Muscle of leg (tissue), 11 donors: Measurements from ENCODE around the gene NEMF. TPM values are rescaled to one million over a fixed set of nuclear protein-coding genes. Genes with fewer than 3 reads are reported as not detected.
A peak's percentile ranks its signal among the peaks of the same experiment; 100 is the strongest.
"Not testable (repeated sequence)": the region's sequence is repeated elsewhere in the genome, so short reads cannot be mapped to it uniquely, and the experiment has no call there.

ENCODE experiments used
- DNase-seq: peaks from one replicate; pipeline ENCODE4 v3.0.0; 2013
- H3K27ac ChIP-seq: one replicate; pipeline ENCODE4 v1.5.1; 2013; ENCODE audit warnings: mild to moderate bottlenecking, low read length, control low read depth
- H3K27me3 ChIP-seq: one replicate; pipeline ENCODE4 v1.6.1; 2013; ENCODE audit warnings: low read length; ENCODE audit not compliant: control insufficient read depth, insufficient read depth
- H3K36me3 ChIP-seq: one replicate; pipeline ENCODE4 v1.6.1; 2013; ENCODE audit warnings: low read length; ENCODE audit not compliant: control insufficient read depth, insufficient read depth
- H3K4me1 ChIP-seq: one replicate; pipeline ENCODE4 v1.6.1; 2013; ENCODE audit warnings: low read length; ENCODE audit not compliant: control insufficient read depth, insufficient read depth
- H3K4me3 ChIP-seq: one replicate; pipeline ENCODE4 v1.5.1; 2013; ENCODE audit warnings: low read length, control low read depth
- H3K9me3 ChIP-seq: replicated peaks from 2 replicates; pipeline ENCODE4 v1.6.1; 2013; ENCODE audit warnings: low read depth, low read length; ENCODE audit not compliant: control insufficient read depth
- WGBS: methylation state at CpG from one replicate; pipeline ENCODE4 v1.1.5; 2013; ENCODE audit warnings: missing lambda C conversion rate; ENCODE audit not compliant: insufficient coverage; 5-methylcytosine and 5-hydroxymethylcytosine counted together
- polyA plus RNA-seq, 8 donors: library from polyadenylated mRNA; unstranded; fragments of 120-200 nt; gene quantifications; one replicate each; pipeline versions ENCODE4 v1.2.1 to v1.2.3, GENCODE V29; 2013; ENCODE audit warnings: inconsistent platforms in 1 of 8, low replicate concordance in 1 of 8; ENCODE audit not compliant: insufficient read length in 8 of 8, insufficient read depth in 1 of 8
- total RNA-seq: library from RNA; stranded (reverse); fragments of 120-200 nt; gene quantifications from one replicate; pipeline ENCODE4 v1.2.4, GENCODE V29; 2013

NEMF gene
- total and polyA plus RNA-seq, 9 donors: 32.6 to 59.4 (median 47.7) TPM

DNA sequence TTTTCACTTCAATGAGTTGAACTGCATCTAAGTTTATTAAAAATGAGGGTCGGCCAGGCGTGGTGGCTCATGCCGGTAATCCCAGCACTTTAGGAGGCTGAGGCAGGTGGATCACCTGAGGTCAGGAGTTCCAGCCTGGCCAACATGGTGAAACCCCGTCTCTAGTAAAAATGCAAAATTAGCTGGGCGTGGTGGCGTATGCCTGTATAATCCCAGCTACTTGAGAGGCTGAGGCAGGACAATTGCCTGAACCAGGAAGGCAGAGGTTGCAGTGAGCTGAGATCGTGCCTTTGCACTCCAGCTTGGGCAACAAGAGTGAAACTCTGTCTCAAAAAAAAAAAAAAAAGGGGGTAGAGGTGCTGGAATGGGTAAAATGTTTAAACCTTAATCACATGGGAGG lies 71.5 kb downstream of the NEMF start:
- DNase-seq, H3K27me3 ChIP-seq, H3K4me1 ChIP-seq, H3K4me3 ChIP-seq, H3K27ac ChIP-seq, H3K9me3 ChIP-seq: not testable (repeated sequence)
- H3K36me3 ChIP-seq: peaks cover 48% of the 10 kb centered on the region
- WGBS: 93% methylated on average over 6 of the region's 7 CpGs

DNA sequence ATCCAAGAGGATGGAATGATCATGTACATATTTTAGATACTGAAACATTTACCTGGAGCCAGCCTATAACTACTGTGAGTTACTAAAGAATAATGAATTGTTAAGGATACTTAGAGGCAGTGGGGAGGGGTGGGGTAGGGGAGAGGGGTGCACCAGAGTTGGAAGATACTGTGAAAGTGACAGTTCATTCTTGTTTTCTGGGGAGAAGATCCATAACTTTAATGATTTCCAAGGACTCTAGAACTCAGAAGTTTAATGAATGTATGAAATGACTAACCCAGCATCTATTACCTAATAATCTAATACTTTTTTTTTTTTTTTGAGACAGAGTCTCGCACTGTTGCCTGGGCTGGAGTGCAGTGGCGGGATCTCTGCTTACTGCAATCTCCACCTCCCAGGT lies 74.2 kb downstream of the NEMF start:
- H3K9me3 ChIP-seq: no peaks in the 10 kb centered on the region
- WGBS: no CpG with 5 or more reads among the region's 2 CpGs

DNA sequence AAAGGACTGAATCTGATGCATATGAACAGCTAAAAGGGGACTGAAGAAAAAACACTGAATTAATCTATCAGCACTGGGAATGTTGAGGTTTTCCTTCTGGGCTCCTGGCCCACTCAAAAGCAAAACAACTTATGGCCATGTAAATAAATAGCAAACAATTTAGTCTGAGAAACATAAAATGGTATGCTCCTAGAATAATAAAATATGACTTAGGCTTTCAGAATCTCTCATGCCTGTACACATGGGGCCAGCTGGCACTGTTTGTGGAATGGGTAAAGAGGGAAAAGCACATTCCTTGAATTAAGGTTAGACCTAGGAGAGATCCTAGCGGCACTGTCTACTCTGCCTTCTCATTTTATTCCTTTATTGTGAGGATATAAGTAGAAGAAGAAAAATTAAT lies 78.5 kb downstream of the NEMF start:
- H3K9me3 ChIP-seq: no peaks in the 10 kb centered on the region
- no peaks in the 10 kb centered on the region for H3K27me3 ChIP-seq
- peaks cover 39% of the 10 kb centered on the region for H3K36me3 ChIP-seq
- WGBS: no CpG with 5 or more reads among the region's 1 CpG
- H3K27ac ChIP-seq: no peak overlapping the region
- peaks cover 17% of the 10 kb centered on the region for H3K4me1 ChIP-seq
- no peak overlapping the region for H3K4me3 ChIP-seq
- DNase-seq: no peak

More for the DNA sequence above, 74.2 kb downstream of the NEMF start:
- no peaks in the 10 kb centered on the region for H3K4me1 ChIP-seq
- no peaks in the 10 kb centered on the region for H3K27me3 ChIP-seq
- no peak overlapping the region for H3K27ac ChIP-seq
- H3K36me3 ChIP-seq: peaks cover 56% of the 10 kb centered on the region
- no peak overlapping the region for H3K4me3 ChIP-seq
- DNase-seq: no peak

GRCh38 chr14:49771691-49772090 lies 80.9 kb downstream of the NEMF start:
- not testable (repeated sequence) for H3K4me3 ChIP-seq, H3K27ac ChIP-seq, H3K9me3 ChIP-seq, H3K27me3 ChIP-seq, DNase-seq
- WGBS: 94% methylated on average over 6 of the region's 10 CpGs
- Histone ChIP-seq H3K36me3 (peaks cover 24% of the 10 kb centered on the region), H3K4me1 (peaks cover 22% of the 10 kb centered on the region)

DNA sequence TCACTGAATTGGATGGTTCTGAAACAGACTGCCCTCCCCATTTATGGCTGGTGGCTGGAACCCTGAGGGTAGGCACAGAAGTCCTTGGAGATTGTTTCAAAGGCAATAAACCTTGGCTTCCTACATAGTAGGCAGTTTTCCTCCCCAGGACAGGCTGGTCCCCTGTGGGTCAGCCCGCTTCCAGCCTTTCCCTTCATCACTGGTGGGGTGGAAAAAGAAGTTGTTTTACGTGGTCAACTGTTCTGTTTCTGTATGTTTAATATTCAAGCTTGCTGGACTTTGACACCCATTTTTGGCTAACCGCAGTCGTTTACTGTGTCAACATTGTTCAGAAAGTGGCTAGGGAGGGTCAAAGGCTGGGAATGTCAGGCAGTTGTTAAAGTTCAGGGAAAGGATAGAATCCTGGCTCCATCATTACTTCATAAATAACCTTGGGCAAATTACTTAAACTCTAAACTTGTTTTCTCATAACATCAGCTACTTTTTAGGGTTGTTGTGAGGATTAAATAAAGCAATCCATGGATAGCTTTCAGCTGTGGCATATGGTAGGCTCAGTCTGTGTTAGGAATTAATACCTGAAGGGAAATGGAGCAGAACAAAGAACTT lies 82.3 kb downstream of the NEMF start:
- no peaks in the 10 kb centered on the region for H3K27me3 ChIP-seq
- H3K36me3 ChIP-seq: peaks cover 16% of the 10 kb centered on the region
- 60% methylated on average over 1 of the region's 4 CpGs for WGBS
- no peaks in the 10 kb centered on the region for H3K9me3 ChIP-seq
- H3K27ac ChIP-seq: no peak overlapping the region
- no peak for DNase-seq
- H3K4me3 ChIP-seq: no peak overlapping the region
- peaks cover 22% of the 10 kb centered on the region for H3K4me1 ChIP-seq

GRCh38 chr14:49769581-49770211 lies 82.9 kb downstream of the NEMF start:
- Histone ChIP-seq H3K4me1 (peaks cover 22% of the 10 kb centered on the region), H3K4me3 (peak overlapping the region; percentile 87), H3K27me3 (no peaks in the 10 kb centered on the region), H3K36me3 (peaks cover 13% of the 10 kb centered on the region), H3K9me3 (no peaks in the 10 kb centered on the region), H3K27ac (no peak overlapping the region)
- WGBS: 58% methylated on average over 7 of the region's 15 CpGs
- DNase-seq: no peak

GRCh38 chr14:49769171-49769570 lies 83.4 kb downstream of the NEMF start:
- no peaks in the 10 kb centered on the region for H3K27me3 ChIP-seq
- DNase-seq: peak; percentile 25
- peak overlapping the region; percentile 87 for H3K4me3 ChIP-seq
- H3K9me3 ChIP-seq: no peaks in the 10 kb centered on the region
- peak overlapping the region; percentile 96 for H3K27ac ChIP-seq
- peaks cover 9% of the 10 kb centered on the region for H3K36me3 ChIP-seq
- H3K4me1 ChIP-seq: peaks cover 22% of the 10 kb centered on the region
- WGBS: 17% methylated on average over 2 of the region's 6 CpGs

GRCh38 chr14:49768301-49769121 lies 84.1 kb downstream of the NEMF start:
- under 1% methylated on average over 62 of the region's 67 CpGs for WGBS
- Histone ChIP-seq H3K27ac (peak overlapping the region; percentile 96), H3K4me1 (peaks cover 22% of the 10 kb centered on the region), H3K9me3 (no peaks in the 10 kb centered on the region), H3K4me3 (peak overlapping the region; percentile 87), H3K27me3 (no peaks in the 10 kb centered on the region), H3K36me3 (peaks cover 5% of the 10 kb centered on the region)
- DNase-seq: peak; percentile 67

GRCh38 chr14:49767571-49768300 lies 84.9 kb downstream of the NEMF start, which contains the start of gene KLHDC2:
TSS of gene KLHDC2 (plus strand) at chr14:49768153. CDS start at chr14:49768469, 316 bp downstream.
- Histone ChIP-seq H3K27me3 (no peaks in the 10 kb centered on the region), H3K4me1 (peaks cover 22% of the 10 kb centered on the region)
- WGBS: under 1% methylated on average over 85 of the region's 86 CpGs

DNA sequence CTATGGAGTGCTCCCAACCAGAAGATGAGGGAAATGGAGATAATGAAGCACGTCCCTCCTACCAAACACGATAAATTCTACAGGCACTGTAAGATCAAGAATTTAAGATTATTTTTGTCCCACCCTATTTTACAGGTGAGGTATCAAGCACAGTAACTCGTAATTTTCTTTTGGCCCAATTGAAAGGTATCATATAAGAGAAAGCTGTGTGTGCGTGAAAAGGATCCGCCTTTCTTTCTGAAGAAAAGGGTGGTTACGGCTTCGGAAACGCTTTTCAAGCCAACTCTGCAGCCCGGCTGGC lies 85.4 kb downstream of the NEMF start:
- H3K27ac ChIP-seq: peak overlapping the region; percentile 100
- WGBS: 1% methylated on average over 6 of the region's 9 CpGs

More at GRCh38 chr14:49767571-49768300, 84.9 kb downstream of the NEMF start, which contains the start of gene KLHDC2:
- Histone ChIP-seq H3K36me3 (peaks cover 5% of the 10 kb centered on the region), H3K27ac (peak within 1 kb of the TSS; percentile 100), H3K9me3 (no peaks in the 10 kb centered on the region), H3K4me3 (peak within 1 kb of the TSS; percentile 87)
- DNase-seq: peak; percentile 96

More for the DNA sequence above, 85.4 kb downstream of the NEMF start:
- peaks cover 5% of the 10 kb centered on the region for H3K36me3 ChIP-seq
- peaks cover 22% of the 10 kb centered on the region for H3K4me1 ChIP-seq
- H3K9me3 ChIP-seq: no peaks in the 10 kb centered on the region
- peak overlapping the region; percentile 75 for H3K4me3 ChIP-seq
- no peak for DNase-seq
- no peaks in the 10 kb centered on the region for H3K27me3 ChIP-seq
